CD4-positive, alpha-beta T cell treated with Interleukin-4 for 1 hour (primary cell): ENCODE results near the gene ENTPD8.
"Not testable (repeated sequence)": the region's sequence is repeated elsewhere in the genome, so short reads cannot be mapped to it uniquely, and the experiment has no call there.

ENCODE experiments used
- DNase-seq, 2 donors: peaks; one replicate each; pipeline ENCODE4 v3.0.0-alpha.2; 2020 to 2022

ENTPD8 gene

GRCh38 chr9:137475666-137476065 lies 34.5 kb upstream of the ENTPD8 start:
- DNase-seq: no peak

GRCh38 chr9:137474271-137474670 lies 33.1 kb upstream of the ENTPD8 start:
- DNase-seq: no peak

- DNase-seq: no peak
These were observed 29.6 kb upstream of the ENTPD8 start for GRCh38 chr9:137470785-137471184.

- DNase-seq: no peak
These were observed 26.7 kb upstream of the ENTPD8 start for GRCh38 chr9:137467896-137468295.

GRCh38 chr9:137467161-137467581 lies 26.0 kb upstream of the ENTPD8 start:
- DNase-seq: no peak

GRCh38 chr9:137466389-137467085 lies 25.4 kb upstream of the ENTPD8 start:
- DNase-seq: not testable (repeated sequence)

- no peak for DNase-seq
These were observed 24.7 kb upstream of the ENTPD8 start for GRCh38 chr9:137465720-137466388.

- DNase-seq: no peak
These were observed 24.0 kb upstream of the ENTPD8 start for GRCh38 chr9:137465000-137465719.

- DNase-seq: no peak
These were observed 23.3 kb upstream of the ENTPD8 start for GRCh38 chr9:137464291-137464999.

- no peak for DNase-seq
These were observed 22.8 kb upstream of the ENTPD8 start for GRCh38 chr9:137463931-137464290.

- no peak for DNase-seq
These were observed 22.1 kb upstream of the ENTPD8 start for GRCh38 chr9:137462986-137463930.

- DNase-seq: no peak
These were observed 21.3 kb upstream of the ENTPD8 start for GRCh38 chr9:137462396-137462985.

- DNase-seq: peak; percentile 90 to 94
These were observed 20.7 kb upstream of the ENTPD8 start for GRCh38 chr9:137461663-137462395.

GRCh38 chr9:137461316-137461662 lies 20.1 kb upstream of the ENTPD8 start:
- no peak for DNase-seq

- DNase-seq: no peak
These were observed 19.5 kb upstream of the ENTPD8 start for GRCh38 chr9:137460363-137461315.

- DNase-seq: no peak
These were observed 18.6 kb upstream of the ENTPD8 start for GRCh38 chr9:137459601-137460362.

- DNase-seq: peak; percentile 92 to 93
These were observed 18.0 kb upstream of the ENTPD8 start, which contains the start of gene NSMF for GRCh38 chr9:137459152-137459600. NSMF (minus strand) TSS chr9:137459334; CDS start chr9:137459102, 232 bp downstream.

- no peak for DNase-seq
These were observed 17.3 kb upstream of the ENTPD8 start for GRCh38 chr9:137458194-137459151.
